Activated CD8-positive, alpha-beta memory T cell treated with anti-CD3 and anti-CD28 coated beads, Interleukin-2, amount 10 ng/mL, durations not matched to agents 7 days and 5 days (primary cell): Measurements from ENCODE around the gene CSAD. TPM values are rescaled to one million over a fixed set of nuclear protein-coding genes. Genes with fewer than 3 reads are reported as not detected.
A peak's percentile ranks its signal among the peaks of the same experiment; 100 is the strongest.

Experiments used
- ATAC-seq: fragments of 150-1000 bp; cut with Tn5 transposase; one replicate; pipeline ENCODE4 v1.10.0; 2021; ENCODE audit warnings: moderate library complexity
- CTCF ChIA-PET: fragments of 350-600 bp; sonication (Branson Sonifier 250); formaldehyde crosslinking; loops from one replicate; lab custom pipeline; 2021; ENCODE audit warnings: antibody characterized with exemption; lab: Charles Lee
- DNase-seq: peaks from one replicate; pipeline ENCODE4 v3.0.0-alpha.2; 2020
- H3K27ac Mint-ChIP-seq: one replicate; pipeline ENCODE4 v1.8.0; 2021; ENCODE audit warnings: mild to moderate bottlenecking, mixed read lengths
- H3K27me3 Mint-ChIP-seq: one replicate; pipeline ENCODE4 v1.8.0; 2021; ENCODE audit warnings: mixed read lengths
- H3K36me3 Mint-ChIP-seq: one replicate; pipeline ENCODE4 v1.8.0; 2021; ENCODE audit warnings: mild to moderate bottlenecking, mixed read lengths
- H3K4me1 Mint-ChIP-seq: one replicate; pipeline ENCODE4 v1.8.0; 2021; ENCODE audit warnings: mixed read lengths
- H3K4me3 Mint-ChIP-seq: one replicate; pipeline ENCODE4 v1.8.0; 2021; ENCODE audit warnings: mild to moderate bottlenecking, moderate library complexity, mixed read lengths
- H3K9me3 Mint-ChIP-seq: one replicate; pipeline ENCODE4 v1.8.0; 2022; ENCODE audit warnings: low read depth, mixed read lengths
- total RNA-seq, 2 experiments: library from RNA; stranded (reverse); gene quantifications; one replicate each; pipeline ENCODE4 v1.2.3, GENCODE V29; 2021

Gene CSAD
- total RNA-seq, 2 experiments from 2014 or later: 19.6 to 28.1 TPM

- Mint-ChIP-seq H3K9me3 (no peaks in the 10 kb centered on the region), H3K4me3 (peak overlapping the region; percentile 72), H3K27ac (peak overlapping the region; percentile 95), H3K4me1 (peaks cover 60% of the 10 kb centered on the region), H3K27me3 (no peaks in the 10 kb centered on the region), H3K36me3 (no peaks in the 10 kb centered on the region)
- CTCF ChIA-PET: interaction anchor here (16.0 to 19.8 kb wide), 2 partner anchors 15 to 34 kb away, joined by 164 to 294 read pairs; partner anchors contain the start of gene ITGB7
- DNase-seq (no peak), ATAC-seq (no peak)
Observed at GRCh38 chr12:53222170-53222721, 41.5 kb upstream of the CSAD start.

DNA sequence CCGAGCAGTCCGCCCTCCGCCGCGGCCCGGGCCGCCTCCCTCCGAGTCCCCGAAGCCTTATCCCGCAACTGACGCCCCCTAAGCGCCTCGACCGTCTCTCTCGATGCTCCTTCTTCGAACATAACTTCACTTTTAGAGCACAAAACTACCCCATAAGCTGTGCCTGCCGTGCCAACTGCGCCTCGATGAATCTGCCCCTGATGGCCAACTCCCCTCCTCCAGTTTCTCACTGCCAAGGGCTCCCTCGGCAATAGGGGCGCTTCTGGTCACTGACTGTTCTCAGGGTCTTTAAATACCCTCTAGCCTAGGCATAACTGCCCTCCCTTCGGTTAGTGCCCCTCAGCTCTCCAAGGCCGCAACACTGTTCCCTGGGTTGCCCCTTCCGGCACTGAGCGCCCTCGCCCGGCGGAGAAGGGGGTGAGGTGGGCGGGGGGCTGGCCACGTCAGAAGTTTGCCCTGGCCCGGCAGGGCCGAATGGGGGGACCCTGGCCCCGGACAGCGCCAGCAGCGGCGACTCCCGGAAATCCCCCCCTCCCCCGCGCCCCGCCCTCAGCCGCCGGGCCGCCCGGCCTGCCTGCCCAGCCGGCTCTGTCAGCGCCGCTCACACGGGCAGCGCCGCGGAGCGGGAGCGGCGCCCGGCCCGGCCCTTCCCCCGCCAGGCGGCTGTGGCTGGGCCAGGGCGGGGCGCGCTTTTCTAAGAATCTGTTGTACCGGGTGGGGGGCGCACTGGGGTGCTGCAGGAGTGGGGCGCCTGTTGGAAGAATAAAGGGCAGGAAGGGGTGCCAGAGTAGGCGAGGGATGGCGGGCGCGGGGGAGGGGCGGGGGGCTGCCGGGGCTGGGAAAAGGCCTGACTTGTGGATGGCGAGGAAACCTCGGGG is 40.7 kb upstream of the CSAD start:
- Mint-ChIP-seq H3K36me3 (no peaks in the 10 kb centered on the region), H3K4me1 (peaks cover 66% of the 10 kb centered on the region), H3K4me3 (peak overlapping the region; percentile 89), H3K27ac (peak overlapping the region; percentile 98), H3K9me3 (no peaks in the 10 kb centered on the region), H3K27me3 (no peaks in the 10 kb centered on the region)
- DNase-seq (peak; percentile 75), ATAC-seq (peak; percentile 31)
- CTCF ChIA-PET: interaction anchor here (0.6 to 19.8 kb wide), 7 partner anchors 14 to 99 kb away, joined by 3 to 294 read pairs (median 9); partner anchors contain the start of genes ESPL1 and ITGB7

DNA sequence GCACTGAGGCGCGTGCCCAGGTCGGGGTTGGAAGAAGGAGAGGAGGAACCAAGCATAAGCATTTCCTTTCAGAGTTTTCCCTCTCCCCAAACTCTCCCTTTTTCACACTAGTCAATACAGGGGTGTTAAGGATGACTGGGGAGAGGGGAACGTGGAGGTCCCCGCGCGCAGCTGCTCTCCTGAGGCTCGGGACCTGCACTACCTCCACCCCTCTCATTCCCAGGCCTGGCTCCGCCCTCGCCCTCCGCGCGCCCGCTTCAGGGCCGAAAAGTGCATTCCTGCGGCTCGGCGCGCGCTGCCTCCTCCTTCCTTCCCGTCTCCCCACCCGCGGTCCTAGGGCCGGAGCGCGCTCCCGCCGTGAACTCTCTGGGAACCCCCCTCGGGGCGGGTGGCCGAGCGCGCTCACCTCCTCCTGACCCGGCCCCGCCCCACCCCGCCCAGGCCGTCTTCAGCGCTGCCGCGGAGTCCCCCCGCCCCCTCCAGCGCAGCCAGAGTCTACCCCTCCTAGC is 40.0 kb upstream of the CSAD start:
- CTCF ChIA-PET: interaction anchor here (0.6 to 19.8 kb wide), 12 partner anchors 13 to 103 kb away, joined by 3 to 294 read pairs (median 9); partner anchors contain the start of genes AAAS, CSAD, ESPL1 and ITGB7
- Mint-ChIP-seq H3K36me3 (no peaks in the 10 kb centered on the region), H3K27me3 (no peaks in the 10 kb centered on the region), H3K4me1 (peaks cover 73% of the 10 kb centered on the region), H3K4me3 (peak overlapping the region; percentile 89), H3K9me3 (no peaks in the 10 kb centered on the region), H3K27ac (peak overlapping the region; percentile 98)
- peak; percentile 71 for ATAC-seq
- DNase-seq: peak; percentile 92

GRCh38 chr12:53219956-53220693 is 39.4 kb upstream of the CSAD start:
- Mint-ChIP-seq H3K4me3 (peak overlapping the region; percentile 89), H3K4me1 (peaks cover 75% of the 10 kb centered on the region), H3K9me3 (no peaks in the 10 kb centered on the region), H3K27ac (peak overlapping the region; percentile 98), H3K36me3 (no peaks in the 10 kb centered on the region), H3K27me3 (no peaks in the 10 kb centered on the region)
- CTCF ChIA-PET: interaction anchor here (0.6 to 19.8 kb wide), 17 partner anchors 9 to 154 kb away, joined by 3 to 294 read pairs (median 4); partner anchors contain the start of genes AAAS, CSAD, ESPL1 and ITGB7
- peak; percentile 59 for ATAC-seq
- peak; percentile 93 for DNase-seq

- H3K36me3 Mint-ChIP-seq: peaks cover 2% of the 10 kb centered on the region
- no peaks in the 10 kb centered on the region for H3K27me3 Mint-ChIP-seq
- DNase-seq: peak; percentile 78
- ATAC-seq: peak; percentile 8
- H3K4me3 Mint-ChIP-seq: peak overlapping the region; percentile 86
- H3K27ac Mint-ChIP-seq: peak overlapping the region; percentile 88
- CTCF ChIA-PET: interaction anchor here (0.6 to 19.8 kb wide), 17 partner anchors 9 to 153 kb away, joined by 3 to 294 read pairs (median 4); partner anchors contain the start of genes AAAS, CSAD, ESPL1 and ITGB7
- H3K9me3 Mint-ChIP-seq: no peaks in the 10 kb centered on the region
- peaks cover 71% of the 10 kb centered on the region for H3K4me1 Mint-ChIP-seq
Observed at GRCh38 chr12:53219292-53219955, 38.7 kb upstream of the CSAD start.

DNA sequence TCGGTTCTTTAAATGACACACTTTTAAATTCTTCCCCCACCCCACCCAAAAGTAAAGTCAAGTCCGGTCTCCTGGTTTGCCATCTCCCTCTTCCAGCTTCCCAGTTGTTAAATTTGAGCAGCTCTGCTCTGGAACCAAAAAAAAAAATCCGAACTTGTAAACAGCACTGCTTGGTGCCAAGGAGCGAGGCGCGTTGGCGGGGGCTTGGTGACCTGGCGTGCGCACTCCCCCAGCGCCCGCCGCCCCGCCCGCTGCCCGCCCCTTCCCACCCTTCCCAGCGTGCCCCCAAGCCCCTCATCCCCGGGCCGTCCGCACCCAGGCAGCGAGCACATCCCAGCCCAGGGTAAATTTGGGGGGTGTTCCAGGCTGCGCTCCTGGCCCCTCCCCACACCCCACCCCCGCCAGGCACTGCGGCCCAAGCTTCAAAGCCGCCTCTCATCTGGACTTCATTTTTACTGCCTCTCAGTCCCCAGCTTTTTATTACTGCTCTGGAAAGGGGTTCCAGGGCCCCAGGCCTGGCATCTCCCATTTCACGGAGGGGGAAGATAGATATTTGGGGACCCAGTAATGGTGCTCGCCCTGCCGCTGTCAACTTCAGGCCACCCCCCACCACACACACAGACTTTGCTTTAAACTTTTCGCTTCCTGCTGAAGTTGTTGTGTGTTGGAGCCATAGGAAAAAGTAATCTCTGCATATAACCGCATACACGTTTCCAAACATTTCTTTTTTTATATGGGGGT is 38.0 kb upstream of the CSAD start:
- Mint-ChIP-seq H3K9me3 (no peaks in the 10 kb centered on the region), H3K4me1 (peaks cover 64% of the 10 kb centered on the region), H3K27me3 (no peaks in the 10 kb centered on the region), H3K27ac (peak overlapping the region; percentile 88), H3K4me3 (peak overlapping the region; percentile 86), H3K36me3 (peaks cover 4% of the 10 kb centered on the region)
- CTCF ChIA-PET: interaction anchor here (0.8 to 19.8 kb wide), 11 partner anchors 10 to 127 kb away, joined by 3 to 294 read pairs (median 9); partner anchors contain the start of genes AAAS, CSAD, ESPL1 and ITGB7
- ATAC-seq (no peak), DNase-seq (no peak)

GRCh38 chr12:53217931-53218307 is 37.2 kb upstream of the CSAD start:
- peaks cover 66% of the 10 kb centered on the region for H3K4me1 Mint-ChIP-seq
- ATAC-seq: no peak
- CTCF ChIA-PET: interaction anchor here (1.9 to 19.8 kb wide), 5 partner anchors 10 to 103 kb away, joined by 4 to 294 read pairs (median 164); partner anchors contain the start of genes AAAS, ESPL1, ITGB7 and MYG1
- peak overlapping the region; percentile 67 for H3K27ac Mint-ChIP-seq
- no peaks in the 10 kb centered on the region for H3K27me3 Mint-ChIP-seq
- no peak for DNase-seq
- H3K36me3 Mint-ChIP-seq: peaks cover 8% of the 10 kb centered on the region
- H3K4me3 Mint-ChIP-seq: peak overlapping the region; percentile 86
- H3K9me3 Mint-ChIP-seq: no peaks in the 10 kb centered on the region

DNA sequence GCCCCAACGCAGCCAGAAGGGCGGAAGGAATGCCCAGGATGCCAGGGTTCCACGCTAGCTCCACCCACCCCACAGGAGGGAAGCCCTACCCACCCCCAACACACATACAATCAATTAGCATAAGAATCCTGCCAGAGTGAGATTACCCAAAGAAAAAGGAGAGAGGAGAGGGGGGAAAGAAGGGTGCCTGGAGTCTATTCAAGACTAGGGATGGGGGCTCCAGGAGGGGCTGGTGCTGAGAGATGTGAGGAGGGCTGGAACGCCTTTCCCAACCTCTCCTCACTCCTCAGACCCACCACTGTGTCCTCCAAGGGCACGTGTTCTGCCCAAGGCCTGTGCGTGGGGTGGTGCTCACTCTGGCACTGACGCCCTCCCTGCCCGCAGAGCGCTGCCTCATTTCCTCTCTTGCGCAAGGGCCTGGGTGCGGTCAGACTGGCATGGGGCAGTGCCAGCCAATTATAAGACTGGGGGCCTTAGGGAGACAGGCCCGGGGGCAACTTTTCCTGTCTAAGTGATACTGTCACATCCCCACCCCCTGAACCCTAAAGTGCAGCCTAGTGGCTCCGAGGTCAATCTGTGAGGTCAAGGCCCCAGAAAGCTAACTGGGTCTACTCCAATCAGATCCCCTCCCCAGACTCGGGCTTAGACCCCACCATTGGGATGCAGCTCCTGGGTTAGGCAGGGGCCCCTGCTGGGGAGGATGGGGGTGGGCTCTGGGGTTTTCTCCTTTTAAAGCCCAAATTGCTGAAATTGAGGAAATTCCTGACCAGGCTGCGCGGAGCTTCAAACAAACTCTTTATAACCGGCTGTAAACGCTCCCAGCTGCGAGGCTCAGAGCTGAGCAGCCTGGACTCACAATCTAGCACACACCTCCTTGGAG is 36.6 kb upstream of the CSAD start:
- peak overlapping the region; percentile 67 for H3K27ac Mint-ChIP-seq
- DNase-seq (no peak), ATAC-seq (no peak)
- no peaks in the 10 kb centered on the region for H3K27me3 Mint-ChIP-seq
- H3K9me3 Mint-ChIP-seq: no peaks in the 10 kb centered on the region
- CTCF ChIA-PET: interaction anchor here (1.0 to 19.8 kb wide), 10 partner anchors 10 to 128 kb away, joined by 3 to 294 read pairs (median 14); partner anchors contain the start of genes AAAS, ESPL1, ITGB7 and MYG1
- peaks cover 13% of the 10 kb centered on the region for H3K36me3 Mint-ChIP-seq
- H3K4me3 Mint-ChIP-seq: peak overlapping the region; percentile 86
- peaks cover 61% of the 10 kb centered on the region for H3K4me1 Mint-ChIP-seq

DNA sequence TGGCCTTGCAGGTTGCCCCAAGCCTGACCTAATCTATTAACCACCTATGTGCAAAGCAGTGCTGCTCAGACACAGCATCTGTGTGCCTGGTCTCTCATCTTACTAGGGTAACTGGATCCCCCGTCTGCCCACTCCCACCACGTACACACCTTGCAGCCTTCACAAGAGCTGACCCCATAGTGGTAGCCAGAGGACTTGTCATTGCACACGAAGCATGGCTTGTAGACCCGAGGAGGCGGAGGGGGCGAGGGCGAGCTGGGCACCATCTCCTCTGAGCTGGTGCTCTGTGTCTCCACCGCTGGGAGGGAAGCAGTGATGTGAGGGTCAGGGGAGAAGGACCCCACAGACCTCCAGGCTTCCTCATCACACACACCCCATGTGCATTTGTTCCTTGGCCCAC is 34.8 kb upstream of the CSAD start:
- no peak for DNase-seq
- H3K4me3 Mint-ChIP-seq: no peak overlapping the region
- H3K36me3 Mint-ChIP-seq: peaks cover 18% of the 10 kb centered on the region
- CTCF ChIA-PET: interaction anchor here (1.5 to 19.8 kb wide), 10 partner anchors 8 to 130 kb away, joined by 7 to 294 read pairs (median 50); partner anchors contain the start of genes AAAS, ESPL1 and ITGB7
- no peaks in the 10 kb centered on the region for H3K9me3 Mint-ChIP-seq
- no peaks in the 10 kb centered on the region for H3K27me3 Mint-ChIP-seq
- no peak for ATAC-seq
- H3K4me1 Mint-ChIP-seq: peaks cover 66% of the 10 kb centered on the region
- peak overlapping the region; percentile 38 for H3K27ac Mint-ChIP-seq

- peaks cover 69% of the 10 kb centered on the region for H3K4me1 Mint-ChIP-seq
- no peaks in the 10 kb centered on the region for H3K9me3 Mint-ChIP-seq
- CTCF ChIA-PET: interaction anchor here (0.7 to 19.8 kb wide), 21 partner anchors 4 to 261 kb away, joined by 3 to 294 read pairs (median 22); partner anchors contain the start of genes AAAS, CSAD, ESPL1 and ITGB7
- no peak for ATAC-seq
- H3K27me3 Mint-ChIP-seq: no peaks in the 10 kb centered on the region
- peak overlapping the region; percentile 27 for H3K27ac Mint-ChIP-seq
- H3K36me3 Mint-ChIP-seq: peaks cover 21% of the 10 kb centered on the region
- DNase-seq: no peak
- no peak overlapping the region for H3K4me3 Mint-ChIP-seq
Observed at GRCh38 chr12:53214687-53215455, 34.1 kb upstream of the CSAD start.
